GM12865 (cell line): ENCODE data around the gene RUNX1.

Experiments
- DNase-seq: peaks from one replicate; pipeline ENCODE4 v3.0.0; 2010; ENCODE audit warnings: low read depth
- H3K4me3 ChIP-seq: 2 replicates; pipeline ENCODE4 v1.5.1; 2011; ENCODE audit warnings: mild to moderate bottlenecking, low read depth, low read length, control low read depth
- CTCF ChIP-seq: IDR thresholded peaks from 2 replicates; pipeline ENCODE4 v1.5.1; 2011; ENCODE audit warnings: low read length, control low read depth, low read depth, inconsistent platforms; ENCODE audit not compliant: insufficient read depth; ENCODE audit errors: missing control alignments

Gene RUNX1

GRCh38 chr21:35053356-35054096, 4.4 kb upstream of the RUNX1 start:
- TF ChIP-seq CTCF: no peak
- no peak for DNase-seq
- no peak overlapping the region for H3K4me3 ChIP-seq

GRCh38 chr21:35052801-35053200, 3.7 kb upstream of the RUNX1 start:
- no peak for DNase-seq
- TF ChIP-seq CTCF: no peak

DNA sequence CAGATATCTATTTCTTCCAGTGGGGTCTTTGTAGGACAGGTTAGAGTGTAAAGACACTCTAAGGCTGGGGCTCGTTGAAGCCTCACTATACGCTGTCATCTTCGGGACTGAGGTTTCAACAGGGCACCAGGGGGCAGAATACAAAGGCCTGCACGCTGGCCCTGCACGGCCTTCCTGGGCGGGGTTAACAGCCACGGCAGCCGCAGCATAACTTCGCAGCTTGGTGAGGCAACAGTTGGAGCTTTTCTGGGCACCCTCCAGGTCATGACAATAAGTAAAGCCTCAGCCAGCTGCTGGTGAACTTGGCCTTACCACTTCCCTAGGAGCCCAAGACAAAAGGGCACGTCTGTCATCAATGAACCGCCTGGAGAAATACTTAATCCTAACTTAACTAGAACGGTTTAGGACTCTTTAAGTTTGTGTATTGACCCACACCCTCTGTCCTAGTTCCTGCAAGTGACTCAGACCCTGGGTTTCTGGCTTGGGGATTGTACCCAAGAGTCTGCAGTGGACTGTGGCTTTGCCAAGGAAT, 2.3 kb upstream of the RUNX1 start:
- H3K4me3 ChIP-seq: no peak overlapping the region
- peak; percentile 58 for DNase-seq
- TF ChIP-seq CTCF: peak; percentile 28

More at GRCh38 chr21:35052801-35053200, 3.7 kb upstream of the RUNX1 start:
- H3K4me3 ChIP-seq: no peak overlapping the region

- no peak overlapping the region for H3K4me3 ChIP-seq
- TF ChIP-seq CTCF: no peak
- peak; percentile 68 for DNase-seq
Observed at GRCh38 chr21:35050348-35051286, 1.5 kb upstream of the RUNX1 start.

- no peak for DNase-seq
- TF ChIP-seq CTCF: no peak
- H3K4me3 ChIP-seq: peak overlapping the region; percentile 18
Observed at GRCh38 chr21:35048183-35048601, 910 bp downstream of the RUNX1 start.

- no peak for DNase-seq
- no peak overlapping the region for H3K4me3 ChIP-seq
- no peak for TF ChIP-seq CTCF
Observed at GRCh38 chr21:35046880-35047229, 2.2 kb downstream of the RUNX1 start.
